ENCODE data around the gene CHST1. TPM values are rescaled to one million over a fixed set of nuclear protein-coding genes. Genes with fewer than 3 reads are reported as not detected.

The CHST1 gene
- total and polyA plus RNA-seq, 2 donors (not counting 3 experiments of a cell fraction or from before 2014, with no cell fraction given) = 12.6 to 40.5 TPM

DNA sequence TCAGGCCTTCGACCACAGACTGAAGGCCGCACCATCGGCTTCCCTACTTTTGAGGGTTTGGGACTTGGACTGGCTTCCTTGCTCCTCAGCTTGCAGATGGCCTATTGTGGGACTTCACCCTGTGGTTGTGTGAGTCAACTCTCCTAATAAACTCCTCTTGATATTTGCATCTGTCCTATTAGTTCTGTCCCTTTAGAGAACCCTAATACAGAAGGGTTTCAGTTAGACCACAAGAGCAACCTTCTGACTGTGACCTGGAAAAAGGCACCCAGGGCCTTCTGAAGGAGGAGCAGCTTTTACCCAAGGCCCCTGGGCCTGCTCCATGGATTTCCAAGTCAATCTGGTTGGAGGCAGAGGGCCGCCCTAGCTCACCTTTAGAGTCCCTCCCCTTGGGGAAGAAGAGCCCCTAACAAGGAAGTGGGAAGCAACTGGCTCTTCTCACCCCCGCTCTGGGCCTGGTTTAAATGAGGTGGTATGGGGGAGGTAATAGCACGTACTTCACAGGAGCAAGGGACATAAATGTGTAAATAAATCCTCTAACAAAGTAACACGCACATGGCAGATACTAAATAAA is 11.2 kb upstream of the CHST1 start:
- ChIA-PET POLR2A (no interaction called here), CTCF (interaction anchor here (0.9 kb wide), 1 partner anchor 28 kb away, joined by 3 read pairs; no protein-coding TSS in a partner anchor)
- FAIRE-seq (no peak), DNase-seq (ENCODE audit: low read depth, low spot score) (no peak)
- H3K4me3 ChIP-seq (replicated peaks in 1 of 3; ENCODE audit: insufficient read depth in 1 of 3, low read depth in 1 of 3, low read length in 3 of 3) = no peak overlapping the region
- no peaks in the 10 kb centered on the region for H3K36me3 ChIP-seq (ENCODE audit: control insufficient read depth in 2 of 2, extremely low read depth in 1 of 2, insufficient read depth in 2 of 2, low read length in 2 of 2)
- dilution Hi-C loops (cut with MboI; ENCODE audit: extremely low pct_ligation_motif_present, low sequenced_read_pairs) = no loop called here
- no TSS peak for BruUV-seq (replicated peaks)
- H3K27ac ChIP-seq (ENCODE audit: insufficient read depth, low read depth, low read length) = no peak overlapping the region
- TF ChIP-seq EZH2 (IDR thresholded peaks at IDR 0.05; ENCODE audit: borderline replicate concordance, low read depth, low read length, severe bottlenecking) = no peak
- H2AFZ ChIP-seq (ENCODE audit: low read depth, low read length) = no peak overlapping the region
- H3K4me1 ChIP-seq (ENCODE audit: control insufficient read depth, extremely low read depth, insufficient read depth, low read length) = no peaks in the 10 kb centered on the region
- no peaks in the 10 kb centered on the region for H3K27me3 ChIP-seq (ENCODE audit: control insufficient read depth in 2 of 2, insufficient read depth in 2 of 2, low read length in 2 of 2)
- no peak overlapping the region for H3K4me2 ChIP-seq (ENCODE audit: insufficient read depth, low read length)
- H4K20me1 ChIP-seq (replicated peaks; ENCODE audit: control insufficient read depth, extremely low read depth, insufficient read depth, low read length) = no peaks in the 10 kb centered on the region
- no peak overlapping the region for H3K9ac ChIP-seq (replicated peaks; ENCODE audit: extremely low read depth, insufficient read depth, low read length)
- no peaks in the 10 kb centered on the region for H3K9me1 ChIP-seq (replicated peaks; ENCODE audit: control insufficient read depth, extremely low read depth, insufficient read depth, low read length)
- intact Hi-C loops (cut with micrococcal nuclease) = no loop called here
- no peaks in the 10 kb centered on the region for H3K9me3 ChIP-seq (replicated peaks; ENCODE audit: control insufficient read depth, insufficient read depth, low read length)
- no peaks in the 10 kb centered on the region for H3K79me2 ChIP-seq (ENCODE audit: control insufficient read depth, insufficient read depth, low read length)

GRCh38 chr11:45675646-45676045 is 10.2 kb upstream of the CHST1 start:
- intact Hi-C loops (cut with micrococcal nuclease) (no loop called here), dilution Hi-C loops (cut with MboI; ENCODE audit: extremely low pct_ligation_motif_present, low sequenced_read_pairs) (no loop called here)
- POLR2A ChIA-PET = no interaction called here
- Histone ChIP-seq H3K36me3 (ENCODE audit: control insufficient read depth in 2 of 2, extremely low read depth in 1 of 2, insufficient read depth in 2 of 2, low read length in 2 of 2) (no peaks in the 10 kb centered on the region), H3K27ac (ENCODE audit: insufficient read depth, low read depth, low read length) (no peak overlapping the region), H3K27me3 (ENCODE audit: control insufficient read depth in 2 of 2, insufficient read depth in 2 of 2, low read length in 2 of 2) (no peaks in the 10 kb centered on the region), H3K79me2 (ENCODE audit: control insufficient read depth, insufficient read depth, low read length) (no peaks in the 10 kb centered on the region), H3K9me3 (replicated peaks; ENCODE audit: control insufficient read depth, insufficient read depth, low read length) (no peaks in the 10 kb centered on the region), H3K4me3 (replicated peaks in 1 of 3; ENCODE audit: insufficient read depth in 1 of 3, low read depth in 1 of 3, low read length in 3 of 3) (no peak overlapping the region), H2AFZ (ENCODE audit: low read depth, low read length) (no peak overlapping the region), H4K20me1 (replicated peaks; ENCODE audit: control insufficient read depth, extremely low read depth, insufficient read depth, low read length) (no peaks in the 10 kb centered on the region), H3K4me2 (ENCODE audit: insufficient read depth, low read length) (no peak overlapping the region), H3K9ac (replicated peaks; ENCODE audit: extremely low read depth, insufficient read depth, low read length) (no peak overlapping the region), H3K4me1 (ENCODE audit: control insufficient read depth, extremely low read depth, insufficient read depth, low read length) (no peaks in the 10 kb centered on the region), H3K9me1 (replicated peaks; ENCODE audit: control insufficient read depth, extremely low read depth, insufficient read depth, low read length) (no peaks in the 10 kb centered on the region)
- BruUV-seq (replicated peaks) = no TSS peak
- no peak for FAIRE-seq
- no peak for DNase-seq (ENCODE audit: low read depth, low spot score)
- CTCF ChIA-PET = no interaction called here
- TF ChIP-seq POLR2AphosphoS5 (IDR thresholded peaks at IDR 0.05; ENCODE audit: insufficient read depth, low read depth, low read length) (no peak), MYC (IDR thresholded peaks at IDR 0.05; ENCODE audit: low read depth, low read length) (no peak), JUN (IDR thresholded peaks at IDR 0.05; ENCODE audit: borderline replicate concordance, insufficient read depth, insufficient read length, low read depth) (no peak), POLR2A (IDR thresholded peaks at IDR 0.05; ENCODE audit: low read depth, low read length) (no peak), GATA2 (IDR thresholded peaks at IDR 0.05; ENCODE audit: insufficient read depth, insufficient read length, low read depth, low read length) (no peak), CTCF (IDR thresholded peaks at IDR 0.05; ENCODE audit: extremely low read depth in 1 of 2, insufficient read depth in 1 of 2, low read depth in 1 of 2, low read length in 2 of 2) (no peak), FOS (IDR thresholded peaks at IDR 0.05; ENCODE audit: borderline replicate concordance, insufficient read depth, low read length) (no peak)

All from endothelial cell of umbilical vein (primary cell).